Choroid plexus epithelial cell (primary cell): Measurements from ENCODE around the gene FXR2.
"Not testable (repeated sequence)": the region's sequence is repeated elsewhere in the genome, so short reads cannot be mapped to it uniquely, and the experiment has no call there.

ENCODE experiments used
- DNase-seq: peaks from one replicate; pipeline ENCODE4 v3.0.0-alpha.2; 2010; ENCODE audit warnings: low read depth
- H3K4me3 ChIP-seq: 2 replicates; pipeline ENCODE4 v1.5.1; 2011; ENCODE audit warnings: low read depth, mild to moderate bottlenecking, control low read depth, low read length, moderate library complexity
- TF ChIP-seq, protein P1 (sequence below): conservative IDR thresholded peaks from 2 replicates; pipeline ENCODE4 v1.5.1; 2011; ENCODE audit warnings: low read depth, mild to moderate bottlenecking, control low read depth, inconsistent platforms, low read length, moderate library complexity

FXR2 gene

DNA sequence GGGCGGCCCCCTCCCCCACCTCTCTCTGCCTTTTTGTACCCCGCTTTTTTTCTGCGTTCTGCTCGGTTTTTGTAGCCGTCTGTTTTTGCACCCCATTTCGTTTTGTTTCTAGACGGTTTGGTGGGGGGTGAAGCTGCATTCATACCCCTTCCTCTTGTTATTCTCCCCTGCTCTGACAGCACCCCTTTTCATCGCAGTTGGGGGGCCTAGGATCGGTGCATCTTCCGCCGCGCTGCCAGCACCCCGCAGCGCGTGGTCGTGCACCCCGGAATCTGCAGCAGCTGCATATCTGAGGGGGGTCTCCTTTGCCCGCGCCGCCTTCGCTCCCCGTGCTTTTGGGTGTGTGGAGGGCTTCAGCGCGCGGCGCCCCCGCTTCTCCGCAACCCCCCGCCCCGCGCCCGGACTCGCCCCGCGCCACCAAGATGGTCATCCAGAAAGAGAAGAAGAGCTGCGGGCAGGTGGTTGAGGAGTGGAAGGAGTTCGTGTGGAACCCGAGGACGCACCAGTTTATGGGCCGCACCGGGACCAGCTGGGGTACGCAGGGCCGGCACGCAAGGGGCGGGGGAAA is 36.5 kb upstream of the FXR2 start:
- TF ChIP-seq, protein P1, sequence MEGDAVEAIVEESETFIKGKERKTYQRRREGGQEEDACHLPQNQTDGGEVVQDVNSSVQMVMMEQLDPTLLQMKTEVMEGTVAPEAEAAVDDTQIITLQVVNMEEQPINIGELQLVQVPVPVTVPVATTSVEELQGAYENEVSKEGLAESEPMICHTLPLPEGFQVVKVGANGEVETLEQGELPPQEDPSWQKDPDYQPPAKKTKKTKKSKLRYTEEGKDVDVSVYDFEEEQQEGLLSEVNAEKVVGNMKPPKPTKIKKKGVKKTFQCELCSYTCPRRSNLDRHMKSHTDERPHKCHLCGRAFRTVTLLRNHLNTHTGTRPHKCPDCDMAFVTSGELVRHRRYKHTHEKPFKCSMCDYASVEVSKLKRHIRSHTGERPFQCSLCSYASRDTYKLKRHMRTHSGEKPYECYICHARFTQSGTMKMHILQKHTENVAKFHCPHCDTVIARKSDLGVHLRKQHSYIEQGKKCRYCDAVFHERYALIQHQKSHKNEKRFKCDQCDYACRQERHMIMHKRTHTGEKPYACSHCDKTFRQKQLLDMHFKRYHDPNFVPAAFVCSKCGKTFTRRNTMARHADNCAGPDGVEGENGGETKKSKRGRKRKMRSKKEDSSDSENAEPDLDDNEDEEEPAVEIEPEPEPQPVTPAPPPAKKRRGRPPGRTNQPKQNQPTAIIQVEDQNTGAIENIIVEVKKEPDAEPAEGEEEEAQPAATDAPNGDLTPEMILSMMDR = no peak
- H3K4me3 ChIP-seq = peak overlapping the region; percentile 43
- DNase-seq = no peak

DNA sequence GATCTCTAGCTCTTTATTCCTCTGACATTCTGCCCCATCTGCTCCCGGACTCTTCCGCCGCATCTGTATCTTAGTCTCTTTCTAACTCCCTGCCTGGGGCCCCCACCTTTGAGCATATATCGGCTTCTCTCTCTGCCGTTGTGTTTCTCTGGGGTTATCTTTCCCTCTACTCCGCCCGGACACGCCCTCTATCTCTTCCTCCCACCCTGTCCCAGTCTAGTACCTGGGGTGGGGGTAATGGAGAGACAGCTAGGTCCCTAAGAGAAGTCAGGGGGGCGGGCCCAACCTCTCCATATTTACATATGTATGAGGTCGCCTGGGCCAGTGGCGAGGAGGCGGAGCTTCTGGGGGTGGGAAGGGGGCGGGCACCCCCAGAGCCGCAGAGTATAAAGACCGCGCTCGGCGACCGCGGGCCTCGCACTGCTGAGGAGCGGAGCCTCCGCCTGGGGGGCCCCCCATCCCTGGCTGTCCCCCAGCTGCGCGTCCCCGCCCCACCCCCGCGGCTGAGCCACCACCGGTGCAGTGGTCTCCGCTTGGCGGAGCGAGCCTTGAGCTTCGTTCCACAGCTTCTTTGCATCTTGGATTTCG is 35.9 kb upstream of the FXR2 start, which contains the start of gene ATP1B2:
TSS of gene ATP1B2 (plus strand) at position 418 of the 588 bp plus-strand sequence. CDS start 593 bp downstream, outside the sequence.
- H3K4me3 ChIP-seq = peak within 1 kb of the TSS; percentile 43

DNA sequence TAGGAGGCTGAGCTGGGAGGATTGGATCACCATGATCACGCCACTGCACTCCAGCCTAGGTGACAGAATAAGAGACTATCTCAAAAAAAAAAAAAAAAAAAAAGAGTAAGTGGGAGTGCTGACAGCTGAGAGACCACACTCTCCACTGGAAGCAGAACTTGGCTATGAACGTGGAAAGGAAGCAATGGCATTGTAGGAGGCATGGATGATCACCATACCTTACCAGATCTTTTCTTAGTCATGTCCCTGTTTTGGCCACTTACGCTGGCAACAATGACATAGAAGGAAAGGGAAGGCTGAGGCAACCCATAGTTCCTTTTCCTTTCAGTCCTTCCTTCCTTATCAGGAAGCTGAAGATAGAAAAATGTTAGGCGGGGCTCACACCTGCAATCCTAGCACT is 32.3 kb upstream of the FXR2 start:
- no peak for DNase-seq
- TF ChIP-seq, protein P1 = no peak
- H3K4me3 ChIP-seq = no peak overlapping the region

More for the DNA sequence above, 35.9 kb upstream of the FXR2 start, which contains the start of gene ATP1B2:
- TF ChIP-seq, protein P1 = no peak
- DNase-seq = peak; percentile 29

DNA sequence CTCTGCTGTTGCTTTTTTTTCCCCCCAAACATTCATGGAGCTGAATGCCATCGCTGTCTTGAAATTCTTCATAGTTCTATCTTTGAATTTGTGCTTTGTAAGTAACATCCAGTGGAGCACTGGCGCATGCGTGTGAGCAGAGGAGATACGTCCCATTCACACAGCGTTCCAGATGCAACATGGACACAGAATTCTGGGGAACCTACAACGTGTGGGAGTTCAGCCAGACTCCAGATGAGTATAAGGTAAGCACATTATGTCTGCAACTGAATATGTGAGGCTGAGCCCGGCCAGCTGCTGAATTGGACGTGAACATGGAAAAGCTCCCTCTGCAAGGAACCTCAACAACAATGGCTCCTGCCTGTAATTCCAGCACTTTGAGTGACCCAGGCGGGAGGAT is 31.8 kb upstream of the FXR2 start:
- TF ChIP-seq, protein P1 = no peak
- no peak overlapping the region for H3K4me3 ChIP-seq
- DNase-seq = no peak

DNA sequence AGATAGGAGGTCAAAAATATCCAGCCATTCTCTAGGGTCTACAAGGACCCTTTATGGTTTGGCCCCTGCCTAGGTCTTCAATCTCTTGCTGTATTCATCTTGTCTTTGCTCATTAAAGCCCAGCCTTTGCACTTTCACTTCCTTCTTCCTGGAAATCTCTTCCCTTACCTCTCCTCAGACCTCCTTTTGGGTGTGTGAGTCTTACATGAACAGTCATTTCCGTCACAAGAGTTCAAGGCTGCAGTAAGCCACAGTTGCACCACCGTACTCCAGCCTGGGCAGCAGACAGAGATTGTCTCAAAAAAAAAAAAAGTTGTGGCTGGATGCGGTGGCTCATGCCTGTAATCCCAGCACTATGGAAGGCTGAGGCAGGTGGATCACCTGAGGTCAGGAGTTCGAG is 30.1 kb upstream of the FXR2 start:
- no peak for DNase-seq
- no peak overlapping the region for H3K4me3 ChIP-seq
- TF ChIP-seq, protein P1 = no peak

DNA sequence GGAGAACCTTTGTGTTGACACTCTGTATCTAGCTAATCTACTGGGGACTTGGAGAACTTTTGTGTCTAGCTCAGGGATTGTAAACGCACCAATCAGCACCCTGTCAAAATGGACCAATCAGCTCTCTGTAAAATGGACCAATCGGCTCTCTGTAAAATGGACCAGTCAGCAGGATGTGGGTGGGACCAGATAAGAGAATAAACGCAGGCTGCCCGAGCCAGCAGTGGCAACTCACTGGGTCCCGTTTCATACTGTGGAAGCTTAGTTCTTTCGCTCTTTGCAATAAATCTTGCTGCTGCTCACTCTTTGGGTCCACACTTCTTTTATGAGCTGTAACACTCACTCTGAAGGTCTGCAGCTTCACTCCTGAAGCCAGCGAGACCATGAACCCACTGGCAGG is 26.9 kb upstream of the FXR2 start:
- DNase-seq, H3K4me3 ChIP-seq: not testable (repeated sequence)

DNA sequence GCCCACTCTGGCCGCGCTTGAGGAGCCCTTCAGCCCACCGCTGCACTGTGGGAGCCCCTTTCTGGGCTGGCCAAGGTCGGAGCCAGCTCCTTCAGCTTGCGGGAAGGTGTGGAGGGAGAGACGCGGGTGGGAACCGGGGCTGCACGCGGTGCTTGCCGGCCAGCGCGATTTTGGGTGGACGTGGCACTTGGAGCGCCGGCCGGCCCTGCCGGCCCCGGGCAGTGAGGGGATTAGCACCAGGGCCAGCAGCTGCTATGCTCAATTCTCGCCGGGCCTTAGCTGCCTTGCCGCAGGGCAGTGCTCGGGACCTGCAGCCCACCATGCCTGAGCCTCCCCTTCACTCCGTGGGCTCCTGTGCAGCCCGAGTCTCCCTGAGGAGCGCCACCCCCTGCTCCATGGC is 26.1 kb upstream of the FXR2 start:
- no peak overlapping the region for H3K4me3 ChIP-seq
- no peak for DNase-seq
- TF ChIP-seq, protein P1 = no peak
